ENCODE data around the gene LMOD1. TPM values are rescaled to one million over a fixed set of nuclear protein-coding genes. Genes with fewer than 3 reads are reported as not detected.
"Not testable (repeated sequence)": the region's sequence is repeated elsewhere in the genome, so short reads cannot be mapped to it uniquely, and the experiment has no call there.

Gene LMOD1
- total and polyA plus RNA-seq, 5 experiments from 2014 or later, result not detected

GRCh38 chr1:201861448-201861847 lies 84.9 kb downstream of the LMOD1 start:
- Mint-ChIP-seq H3K27ac (peak overlapping the region in 2 of 10 donors; percentile 5 to 8), H3K36me3 (peaks cover 5 to 87% (median 26%) of the 10 kb centered on the region in 3 donors)

GRCh38 chr1:201859424-201859823 lies 86.9 kb downstream of the LMOD1 start:
- DNase-seq, result no peak
- H3K9me3 Mint-ChIP-seq, result no peaks in the 10 kb centered on the region
- H3K4me1 Mint-ChIP-seq, result no peaks in the 10 kb centered on the region
- no peak overlapping the region for H3K4me3 Mint-ChIP-seq
- POLR2A ChIA-PET, result no interaction called here
- H3K27ac Mint-ChIP-seq, result no peak overlapping the region
- no peak for ATAC-seq
- peaks cover 5 to 91% (median 35%) of the 10 kb centered on the region in 3 donors for H3K36me3 Mint-ChIP-seq
- no peaks in the 10 kb centered on the region for H3K27me3 Mint-ChIP-seq

More at GRCh38 chr1:201861448-201861847, 84.9 kb downstream of the LMOD1 start:
- DNase-seq, result no peak
- POLR2A ChIA-PET, result no interaction called here
- H3K27me3 Mint-ChIP-seq, result no peaks in the 10 kb centered on the region
- H3K9me3 Mint-ChIP-seq, result no peaks in the 10 kb centered on the region
- no peaks in the 10 kb centered on the region for H3K4me1 Mint-ChIP-seq
- H3K4me3 Mint-ChIP-seq, result no peak overlapping the region
- ATAC-seq, result no peak

- H3K27ac Mint-ChIP-seq, result not testable (repeated sequence)
These were observed 89.6 kb downstream of the LMOD1 start for GRCh38 chr1:201856722-201857121.

GRCh38 chr1:201851949-201852348 lies 94.4 kb downstream of the LMOD1 start:
- DNase-seq (no peak), ATAC-seq (no peak)
- POLR2A ChIA-PET, result no interaction called here
- Mint-ChIP-seq H3K27me3 (no peaks in the 10 kb centered on the region), H3K4me1 (peaks cover 0 to 2% (median 0%) of the 10 kb centered on the region in 4 donors), H3K27ac (no peak overlapping the region), H3K36me3 (peaks cover 0 to 92% (median 31%) of the 10 kb centered on the region in 3 donors), H3K4me3 (no peak overlapping the region), H3K9me3 (no peaks in the 10 kb centered on the region)

More at GRCh38 chr1:201856722-201857121, 89.6 kb downstream of the LMOD1 start:
- H3K27me3 Mint-ChIP-seq, ATAC-seq, POLR2A ChIA-PET, H3K4me1 Mint-ChIP-seq, DNase-seq, H3K9me3 Mint-ChIP-seq, H3K4me3 Mint-ChIP-seq: not testable (repeated sequence)
- H3K36me3 Mint-ChIP-seq, result peaks cover 5 to 91% (median 48%) of the 10 kb centered on the region in 3 donors

- H3K27ac Mint-ChIP-seq, result peak overlapping the region in 1 of 10 donors; percentile 25
- H3K27me3 Mint-ChIP-seq, result no peaks in the 10 kb centered on the region
- H3K4me3 Mint-ChIP-seq, result no peak overlapping the region
- ATAC-seq (no peak), DNase-seq (no peak)
- H3K36me3 Mint-ChIP-seq, result peaks cover 0 to 76% (median 21%) of the 10 kb centered on the region in 3 donors
- H3K9me3 Mint-ChIP-seq, result no peaks in the 10 kb centered on the region
- POLR2A ChIA-PET, result interaction anchor here (1.3 kb wide), 1 partner anchor 19 kb away, joined by 3 read pairs; no protein-coding TSS in a partner anchor
- H3K4me1 Mint-ChIP-seq, result peaks cover 0 to 8% (median 5%) of the 10 kb centered on the region in 4 donors
These were observed 96.3 kb downstream of the LMOD1 start for GRCh38 chr1:201850053-201850397.

GRCh38 chr1:201849372-201850052 lies 96.8 kb downstream of the LMOD1 start:
- DNase-seq (no peak), ATAC-seq (no peak)
- peak overlapping the region in 1 of 10 donors; percentile 25 for H3K27ac Mint-ChIP-seq
- no peaks in the 10 kb centered on the region for H3K27me3 Mint-ChIP-seq
- H3K4me1 Mint-ChIP-seq, result peaks cover 0 to 8% (median 5%) of the 10 kb centered on the region in 4 donors
- POLR2A ChIA-PET, result no interaction called here
- peaks cover 0 to 71% (median 18%) of the 10 kb centered on the region in 3 donors for H3K36me3 Mint-ChIP-seq
- no peaks in the 10 kb centered on the region for H3K9me3 Mint-ChIP-seq
- no peak overlapping the region for H3K4me3 Mint-ChIP-seq

- Mint-ChIP-seq H3K4me3 (no peak overlapping the region), H3K4me1 (peaks cover 1 to 12% (median 7%) of the 10 kb centered on the region in 4 donors), H3K9me3 (no peaks in the 10 kb centered on the region), H3K27ac (peak overlapping the region in 2 of 10 donors; percentile 25), H3K36me3 (peaks cover 0 to 59% (median 12%) of the 10 kb centered on the region in 3 donors), H3K27me3 (no peaks in the 10 kb centered on the region)
- ATAC-seq (no peak), DNase-seq (no peak)
- POLR2A ChIA-PET, result no interaction called here
These were observed 98.1 kb downstream of the LMOD1 start for GRCh38 chr1:201848230-201848629.

GRCh38 chr1:201847150-201847549 lies 99.2 kb downstream of the LMOD1 start:
- POLR2A ChIA-PET, result no interaction called here
- ATAC-seq, result no peak
- Mint-ChIP-seq H3K4me3 (no peak overlapping the region), H3K36me3 (peaks cover 0 to 54% (median 7%) of the 10 kb centered on the region in 3 donors), H3K27me3 (no peaks in the 10 kb centered on the region), H3K4me1 (peaks cover 5 to 21% (median 16%) of the 10 kb centered on the region in 4 donors), H3K9me3 (no peaks in the 10 kb centered on the region), H3K27ac (peak overlapping the region in 1 of 10 donors; percentile 60)
- no peak for DNase-seq

Small RNA genes within 50 kb of the gene (microRNA-seq; reads per million reads assigned to microRNA genes)
- not detected for gene MIR6739 (ENCODE audit: borderline microRNAs expressed)

Other genes starting within 250 kb of the LMOD1 start
- gene IPO9, start 117.4 kb downstream of the LMOD1 start, total RNA-seq, result 10 to 100 TPM; 40.7 to 40.8 TPM
- gene IPO9, start 117.4 kb downstream of the LMOD1 start, polyA plus RNA-seq, result 10 to 100 TPM; 14.4 to 22.5 (median 14.7) TPM
- under 1 TPM; 0.77 to 0.96 TPM for gene SHISA4, start 57.6 kb downstream of the LMOD1 start, total RNA-seq
- gene SHISA4, start 57.6 kb downstream of the LMOD1 start, polyA plus RNA-seq, result not detected
- gene TIMM17A, start 9.0 kb upstream of the LMOD1 start, total RNA-seq, result 10 to 100 TPM; 29.1 to 31.8 TPM
- gene TIMM17A, start 9.0 kb upstream of the LMOD1 start, polyA plus RNA-seq, result 10 to 100 TPM; 15.5 to 25.3 (median 17.8) TPM
- gene RNPEP, start 36.1 kb upstream of the LMOD1 start, total RNA-seq, result 10 to 100 TPM; 25.2 to 26.3 TPM
- gene RNPEP, start 36.1 kb upstream of the LMOD1 start, polyA plus RNA-seq, result 10 to 100 TPM; 24.1 to 33.2 (median 28.1) TPM
- gene ELF3, start 64.0 kb upstream of the LMOD1 start, total RNA-seq, result 1 to 10 TPM; 1.5 to 2.0 TPM
- not detected for gene ELF3, start 64.0 kb upstream of the LMOD1 start, polyA plus RNA-seq
- gene GPR37L1, start 176.4 kb upstream of the LMOD1 start, total RNA-seq, result not detected
- under 1 TPM in 2 of 3 donors, not detected in 1; 0.02 to 0.19 TPM for gene GPR37L1, start 176.4 kb upstream of the LMOD1 start, polyA plus RNA-seq
- 10 to 100 TPM; 43.3 to 50.0 TPM for gene ARL8A, start 198.2 kb upstream of the LMOD1 start, total RNA-seq
- gene ARL8A, start 198.2 kb upstream of the LMOD1 start, polyA plus RNA-seq, result 1 to 10 TPM; 4.9 to 6.4 (median 5.6) TPM
- 10 to 100 TPM; 35.9 to 37.4 TPM for gene PTPN7, start 214.1 kb upstream of the LMOD1 start, total RNA-seq
- gene PTPN7, start 214.1 kb upstream of the LMOD1 start, polyA plus RNA-seq, result 10 to 100 TPM; 37.7 to 44.4 (median 39.1) TPM
- under 1 TPM; 0.25 to 0.47 TPM for gene LGR6, start 247.3 kb upstream of the LMOD1 start, total RNA-seq
- gene LGR6, start 247.3 kb upstream of the LMOD1 start, polyA plus RNA-seq, result 1 to 10 TPM in 1 of 3 donors, not detected in 2; 6.2 TPM

Measured in naive thymus-derived CD8-positive, alpha-beta T cell (primary cell).